ENCODE data around the gene ATP7B.
A peak's percentile ranks its signal among the peaks of the same experiment; 100 is the strongest.

ATP7B gene

DNA sequence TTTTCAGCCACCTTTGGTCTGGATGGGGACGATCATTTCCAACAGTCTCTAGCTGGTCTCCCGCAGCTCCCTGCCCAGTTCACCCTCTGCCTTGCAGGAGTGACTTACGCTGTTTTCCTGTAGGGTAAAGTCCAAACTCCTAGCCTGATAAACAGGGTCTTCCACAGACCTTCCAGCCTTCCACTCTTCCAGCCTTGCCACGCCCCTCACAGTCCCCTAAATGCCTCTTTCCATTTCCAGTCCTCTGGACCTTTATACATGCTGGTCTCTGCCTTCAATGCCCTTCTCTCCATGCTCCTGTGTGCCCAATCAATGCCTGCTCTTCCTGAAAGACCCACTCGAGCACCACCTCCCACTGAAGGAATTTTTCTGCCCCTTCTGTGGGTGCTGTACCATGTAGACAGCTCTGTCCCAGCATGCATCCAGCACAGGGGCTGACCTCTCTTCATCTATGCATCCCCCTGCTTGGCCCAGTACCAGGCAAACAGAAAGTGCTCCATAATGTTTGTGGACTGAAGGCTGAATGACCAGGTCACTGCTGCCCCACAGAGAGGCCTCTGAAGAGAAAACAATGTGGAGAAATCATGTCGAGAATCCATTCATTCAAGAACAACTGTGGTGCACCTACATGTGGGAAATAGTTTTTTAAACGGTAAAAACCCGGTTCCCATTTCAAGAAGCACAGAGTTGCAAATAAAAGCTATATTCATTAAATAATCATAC lies 4.6 kb downstream of the ATP7B start:
- no peak overlapping the region for H3K4me3 ChIP-seq
- no peak for DNase-seq (ENCODE audit: low spot score)
- TF ChIP-seq, protein P1, sequence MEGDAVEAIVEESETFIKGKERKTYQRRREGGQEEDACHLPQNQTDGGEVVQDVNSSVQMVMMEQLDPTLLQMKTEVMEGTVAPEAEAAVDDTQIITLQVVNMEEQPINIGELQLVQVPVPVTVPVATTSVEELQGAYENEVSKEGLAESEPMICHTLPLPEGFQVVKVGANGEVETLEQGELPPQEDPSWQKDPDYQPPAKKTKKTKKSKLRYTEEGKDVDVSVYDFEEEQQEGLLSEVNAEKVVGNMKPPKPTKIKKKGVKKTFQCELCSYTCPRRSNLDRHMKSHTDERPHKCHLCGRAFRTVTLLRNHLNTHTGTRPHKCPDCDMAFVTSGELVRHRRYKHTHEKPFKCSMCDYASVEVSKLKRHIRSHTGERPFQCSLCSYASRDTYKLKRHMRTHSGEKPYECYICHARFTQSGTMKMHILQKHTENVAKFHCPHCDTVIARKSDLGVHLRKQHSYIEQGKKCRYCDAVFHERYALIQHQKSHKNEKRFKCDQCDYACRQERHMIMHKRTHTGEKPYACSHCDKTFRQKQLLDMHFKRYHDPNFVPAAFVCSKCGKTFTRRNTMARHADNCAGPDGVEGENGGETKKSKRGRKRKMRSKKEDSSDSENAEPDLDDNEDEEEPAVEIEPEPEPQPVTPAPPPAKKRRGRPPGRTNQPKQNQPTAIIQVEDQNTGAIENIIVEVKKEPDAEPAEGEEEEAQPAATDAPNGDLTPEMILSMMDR (IDR thresholded peaks at IDR 0.05), result no peak
- no peak overlapping the region for H3K27ac ChIP-seq

DNA sequence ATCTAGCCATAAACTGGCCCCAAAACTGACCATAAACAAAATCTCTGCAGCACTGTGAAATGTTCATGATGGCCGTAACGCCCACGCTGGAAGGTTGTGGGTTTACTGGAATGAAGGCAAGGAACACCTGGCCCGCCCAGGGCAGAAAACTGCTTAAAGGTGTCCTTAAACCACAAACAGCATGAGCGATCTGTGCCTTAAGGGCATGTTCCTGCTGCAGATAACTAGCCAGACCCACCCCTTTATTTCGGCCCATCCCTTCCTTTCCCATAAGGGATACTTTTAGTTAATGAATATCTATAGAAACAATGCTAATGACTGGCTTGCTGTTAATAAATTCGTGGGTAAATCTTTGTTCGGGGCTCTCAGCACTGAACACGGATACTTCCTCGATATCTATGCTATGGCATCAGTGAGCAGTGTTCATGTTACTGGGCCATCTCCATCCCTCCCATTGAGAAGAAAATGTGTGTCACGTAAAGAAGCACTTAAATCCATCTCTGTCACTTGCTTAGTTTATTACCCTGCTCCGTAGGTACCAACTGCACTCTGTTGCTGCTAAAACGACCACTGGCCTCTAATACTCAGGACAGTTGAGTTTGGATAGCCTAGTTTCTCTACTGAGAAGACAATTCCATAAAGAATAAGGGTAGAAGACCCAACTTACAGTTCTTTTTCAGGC lies 5.3 kb downstream of the ATP7B start:
- DNase-seq (ENCODE audit: low spot score), result no peak
- TF ChIP-seq, protein P1 (IDR thresholded peaks at IDR 0.05), result no peak
- no peak overlapping the region for H3K27ac ChIP-seq
- H3K4me3 ChIP-seq, result no peak overlapping the region

DNA sequence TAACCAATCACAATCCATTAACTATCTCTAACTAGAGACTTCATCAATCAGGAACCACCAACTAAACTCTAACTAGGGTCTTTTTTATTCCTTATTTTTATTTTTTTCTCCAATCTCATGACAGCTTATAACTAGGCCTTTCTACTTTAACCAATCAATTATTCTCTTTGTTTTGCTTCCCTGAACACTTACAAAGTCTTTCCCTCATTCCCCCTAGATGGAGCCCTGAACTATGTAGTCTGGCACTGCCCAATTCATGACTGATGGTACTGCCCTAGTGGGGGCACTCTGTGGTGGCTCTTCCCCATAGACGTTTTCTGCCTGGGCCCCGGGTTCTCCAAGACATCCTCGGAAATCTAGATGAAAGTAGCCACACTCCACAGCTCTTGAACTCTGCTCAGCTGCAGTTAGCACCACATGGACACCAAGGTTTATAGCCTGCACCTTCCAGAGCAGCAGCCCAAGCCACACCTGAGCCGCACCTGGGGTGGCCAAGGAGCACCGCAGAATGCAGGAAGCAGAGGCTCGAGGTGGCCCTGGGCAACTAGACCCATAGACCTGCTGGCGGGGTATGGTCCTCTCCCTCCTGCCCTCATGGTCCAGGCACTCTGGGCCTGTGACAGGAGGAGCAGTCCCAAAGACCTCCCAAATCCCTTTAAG lies 6.6 kb downstream of the ATP7B start:
- TF ChIP-seq, protein P1 (IDR thresholded peaks at IDR 0.05), result no peak
- H3K4me3 ChIP-seq, result no peak overlapping the region
- no peak for DNase-seq (ENCODE audit: low spot score)
- no peak overlapping the region for H3K27ac ChIP-seq

DNA sequence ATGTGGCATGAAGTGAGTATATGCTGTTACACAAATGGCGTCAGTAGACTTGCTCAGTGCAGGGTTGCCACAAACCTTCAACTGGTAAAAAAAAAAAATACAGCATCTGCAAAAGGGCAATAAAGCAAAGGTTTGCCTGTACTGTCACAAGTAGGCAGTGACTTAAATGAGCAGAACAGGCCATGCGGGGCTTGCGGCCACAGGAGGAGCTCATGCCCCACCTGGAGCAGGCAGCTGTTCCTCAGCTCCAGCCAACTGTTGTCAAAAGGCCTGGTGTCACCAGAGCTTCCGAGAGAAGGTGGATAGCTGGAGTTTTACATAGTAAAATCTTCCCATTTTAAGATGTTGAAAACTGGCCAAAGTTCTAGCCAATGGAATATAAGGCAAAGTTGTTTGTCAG lies 7.7 kb downstream of the ATP7B start:
- TF ChIP-seq, protein P1 (IDR thresholded peaks at IDR 0.05), result no peak
- Histone ChIP-seq H3K27ac (no peak overlapping the region), H3K4me3 (no peak overlapping the region)
- no peak for DNase-seq (ENCODE audit: low spot score)

DNA sequence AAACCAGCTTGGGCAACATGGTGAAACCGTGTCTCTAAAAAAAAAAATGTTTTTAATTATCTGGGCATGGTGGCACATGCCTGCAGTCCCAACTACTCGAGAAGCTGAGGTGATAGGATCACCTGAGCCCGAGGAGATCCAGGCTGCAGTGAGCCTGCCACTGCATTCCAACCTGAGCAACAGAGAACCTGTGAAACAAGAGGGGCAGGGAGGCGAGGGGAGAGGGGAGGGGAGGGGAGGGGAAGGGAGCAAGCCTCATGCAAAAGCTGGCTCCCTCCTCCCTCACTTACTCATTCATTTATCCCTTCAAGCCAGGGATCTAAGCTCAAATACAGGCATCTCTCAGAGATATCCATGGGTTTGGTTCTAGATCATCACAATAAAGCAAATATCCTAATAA lies 8.9 kb downstream of the ATP7B start:
- TF ChIP-seq, protein P1 (IDR thresholded peaks at IDR 0.05), result no peak
- H3K4me3 ChIP-seq, result no peak overlapping the region
- no peak overlapping the region for H3K27ac ChIP-seq
- no peak for DNase-seq (ENCODE audit: low spot score)

DNA sequence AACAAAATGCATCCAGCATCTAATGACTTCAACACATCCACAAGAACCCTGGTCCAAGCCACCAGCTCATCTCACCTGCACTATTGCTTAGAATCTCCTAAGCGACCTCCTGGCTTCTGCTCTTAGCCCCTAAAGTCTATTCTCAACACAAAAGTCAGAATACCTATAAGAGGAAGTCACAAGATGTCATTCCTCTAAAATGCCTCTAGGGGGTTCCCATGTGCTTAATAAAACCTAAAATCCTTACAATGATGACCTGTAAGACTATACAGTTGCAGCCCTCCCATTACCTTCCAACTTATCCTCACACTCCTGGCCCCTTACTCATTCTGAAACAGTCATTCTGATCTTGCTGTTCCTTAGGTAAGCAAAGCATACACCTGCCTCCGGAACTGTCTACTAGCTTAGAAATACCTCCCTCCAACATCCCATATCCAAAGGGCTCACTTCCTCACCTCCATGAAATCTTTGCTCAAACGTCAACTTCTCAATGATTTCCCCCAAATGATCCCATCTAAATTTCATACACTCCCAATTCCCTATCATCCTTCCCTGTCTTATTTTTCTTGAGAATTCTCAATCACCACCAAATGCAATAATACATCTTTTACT lies 10.0 kb downstream of the ATP7B start:
- TF ChIP-seq, protein P1 (IDR thresholded peaks at IDR 0.05), result peak; percentile 49
- Histone ChIP-seq H3K27ac (no peak overlapping the region), H3K4me3 (no peak overlapping the region)
- no peak for DNase-seq (ENCODE audit: low spot score)
